ENCODE results near the gene ATG7.
"Not testable (repeated sequence)": the region's sequence is repeated elsewhere in the genome, so short reads cannot be mapped to it uniquely, and the experiment has no call there.

Gene ATG7

GRCh38 chr3:11329777-11330176 lies 57.6 kb downstream of the ATG7 start:
- in situ Hi-C loops (cut with MboI; ENCODE audit: low pct_unique_long_range_greater_than_20kb, low sequenced_read_pairs, unreplicated experiment), result loop anchor here (25.0 kb wide), 1 partner anchor 92 kb away; no protein-coding TSS in a partner anchor
- no peak for DNase-seq (ENCODE audit: low spot score)
- TF ChIP-seq, protein P1, sequence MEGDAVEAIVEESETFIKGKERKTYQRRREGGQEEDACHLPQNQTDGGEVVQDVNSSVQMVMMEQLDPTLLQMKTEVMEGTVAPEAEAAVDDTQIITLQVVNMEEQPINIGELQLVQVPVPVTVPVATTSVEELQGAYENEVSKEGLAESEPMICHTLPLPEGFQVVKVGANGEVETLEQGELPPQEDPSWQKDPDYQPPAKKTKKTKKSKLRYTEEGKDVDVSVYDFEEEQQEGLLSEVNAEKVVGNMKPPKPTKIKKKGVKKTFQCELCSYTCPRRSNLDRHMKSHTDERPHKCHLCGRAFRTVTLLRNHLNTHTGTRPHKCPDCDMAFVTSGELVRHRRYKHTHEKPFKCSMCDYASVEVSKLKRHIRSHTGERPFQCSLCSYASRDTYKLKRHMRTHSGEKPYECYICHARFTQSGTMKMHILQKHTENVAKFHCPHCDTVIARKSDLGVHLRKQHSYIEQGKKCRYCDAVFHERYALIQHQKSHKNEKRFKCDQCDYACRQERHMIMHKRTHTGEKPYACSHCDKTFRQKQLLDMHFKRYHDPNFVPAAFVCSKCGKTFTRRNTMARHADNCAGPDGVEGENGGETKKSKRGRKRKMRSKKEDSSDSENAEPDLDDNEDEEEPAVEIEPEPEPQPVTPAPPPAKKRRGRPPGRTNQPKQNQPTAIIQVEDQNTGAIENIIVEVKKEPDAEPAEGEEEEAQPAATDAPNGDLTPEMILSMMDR (IDR thresholded peaks at IDR 0.05; ENCODE audit: extremely low read depth, insufficient read depth, missing control alignments), result no peak

DNA sequence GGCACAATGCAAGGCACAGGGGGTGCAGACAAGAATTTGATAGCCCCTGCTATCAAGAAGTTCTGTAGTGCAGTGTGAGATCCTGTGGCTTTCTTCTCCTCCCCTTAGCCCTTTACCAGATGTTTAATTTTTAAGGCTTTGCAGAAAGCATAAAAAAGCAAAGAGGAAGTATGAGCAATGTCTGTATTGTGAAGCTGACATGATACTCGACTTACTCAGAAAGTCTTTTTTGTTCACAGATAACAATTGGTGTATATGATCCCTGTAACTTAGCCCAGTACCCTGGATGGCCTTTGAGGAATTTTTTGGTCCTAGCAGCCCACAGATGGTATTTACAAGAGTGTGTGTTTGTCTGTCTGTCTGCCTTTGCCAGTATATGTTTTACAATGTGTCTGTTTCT lies 58.9 kb downstream of the ATG7 start:
- TF ChIP-seq, protein P1 (IDR thresholded peaks at IDR 0.05; ENCODE audit: extremely low read depth, insufficient read depth, missing control alignments), result no peak
- in situ Hi-C loops (cut with MboI; ENCODE audit: low pct_unique_long_range_greater_than_20kb, low sequenced_read_pairs, unreplicated experiment), result loop anchor here (25.0 kb wide), 1 partner anchor 94 kb away; no protein-coding TSS in a partner anchor
- DNase-seq (ENCODE audit: low spot score), result no peak

DNA sequence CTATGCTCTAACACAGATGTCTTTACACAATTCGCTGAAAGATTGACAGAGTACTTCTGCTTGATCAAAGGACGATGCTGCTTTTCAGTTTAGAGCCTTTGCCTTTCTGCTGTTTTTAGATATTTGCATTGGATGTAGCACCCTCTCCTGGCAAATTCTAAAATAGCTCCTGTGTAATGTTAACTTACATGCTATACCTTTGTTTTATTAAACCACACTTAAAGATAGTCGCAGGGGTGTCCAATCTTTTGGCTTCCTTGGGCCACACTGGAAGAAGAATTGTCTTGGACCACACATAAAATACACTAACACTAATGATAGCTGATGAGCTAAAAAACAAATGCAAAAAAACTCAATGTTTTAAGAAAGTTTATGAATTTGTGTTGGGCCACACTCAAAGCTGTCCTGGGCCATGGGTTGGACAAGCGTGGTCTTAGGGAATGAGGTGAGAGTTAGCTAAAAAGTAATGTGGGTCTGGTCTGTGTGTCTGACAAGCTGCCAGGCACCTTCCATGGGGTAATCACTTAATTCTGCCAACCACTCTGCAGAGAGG lies 62.9 kb downstream of the ATG7 start:
- DNase-seq (ENCODE audit: low spot score), result peak; percentile 66
- TF ChIP-seq, protein P1 (IDR thresholded peaks at IDR 0.05; ENCODE audit: extremely low read depth, insufficient read depth, missing control alignments), result peak; percentile 61
- in situ Hi-C loops (cut with MboI; ENCODE audit: low pct_unique_long_range_greater_than_20kb, low sequenced_read_pairs, unreplicated experiment), result loop anchor here (25.0 kb wide), 1 partner anchor 98 kb away; no protein-coding TSS in a partner anchor

DNA sequence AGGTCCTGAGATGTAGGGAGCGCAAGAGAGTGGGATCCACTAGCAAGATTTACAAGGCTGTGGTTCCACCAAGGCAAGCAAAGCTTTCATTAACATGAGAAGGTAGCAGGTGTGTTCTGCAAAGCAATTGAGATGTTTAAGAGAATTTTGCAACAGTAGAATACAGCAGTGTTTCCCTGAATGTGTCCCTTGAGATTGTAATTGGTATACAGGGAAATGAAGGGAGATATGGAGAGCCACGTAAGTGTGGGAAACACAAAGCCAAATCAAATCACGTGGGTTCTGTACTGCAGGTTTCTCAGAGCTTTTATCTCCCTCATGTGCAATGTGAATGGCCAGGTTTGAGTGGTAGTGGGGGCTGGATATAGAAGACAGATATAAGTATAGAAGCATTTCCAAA lies 67.3 kb downstream of the ATG7 start:
- DNase-seq (ENCODE audit: low spot score), result no peak
- TF ChIP-seq, protein P1 (IDR thresholded peaks at IDR 0.05; ENCODE audit: extremely low read depth, insufficient read depth, missing control alignments), result no peak
- in situ Hi-C loops (cut with MboI; ENCODE audit: low pct_unique_long_range_greater_than_20kb, low sequenced_read_pairs, unreplicated experiment), result loop anchor here (25.0 kb wide), 1 partner anchor 102 kb away; no protein-coding TSS in a partner anchor

- in situ Hi-C loops (cut with MboI; ENCODE audit: low pct_unique_long_range_greater_than_20kb, low sequenced_read_pairs, unreplicated experiment), result loop anchor here (25.0 kb wide), 1 partner anchor 109 kb away; no protein-coding TSS in a partner anchor
- TF ChIP-seq, protein P1 (IDR thresholded peaks at IDR 0.05; ENCODE audit: extremely low read depth, insufficient read depth, missing control alignments), result no peak
- DNase-seq (ENCODE audit: low spot score), result no peak
These were observed 74.2 kb downstream of the ATG7 start for GRCh38 chr3:11346416-11346815.

- in situ Hi-C loops (cut with MboI; ENCODE audit: low pct_unique_long_range_greater_than_20kb, low sequenced_read_pairs, unreplicated experiment), result loop anchor here (25.0 kb wide), 1 partner anchor 112 kb away; no protein-coding TSS in a partner anchor
- not testable (repeated sequence) for DNase-seq (ENCODE audit: low spot score)
These were observed 76.7 kb downstream of the ATG7 start for GRCh38 chr3:11348877-11349276.

DNA sequence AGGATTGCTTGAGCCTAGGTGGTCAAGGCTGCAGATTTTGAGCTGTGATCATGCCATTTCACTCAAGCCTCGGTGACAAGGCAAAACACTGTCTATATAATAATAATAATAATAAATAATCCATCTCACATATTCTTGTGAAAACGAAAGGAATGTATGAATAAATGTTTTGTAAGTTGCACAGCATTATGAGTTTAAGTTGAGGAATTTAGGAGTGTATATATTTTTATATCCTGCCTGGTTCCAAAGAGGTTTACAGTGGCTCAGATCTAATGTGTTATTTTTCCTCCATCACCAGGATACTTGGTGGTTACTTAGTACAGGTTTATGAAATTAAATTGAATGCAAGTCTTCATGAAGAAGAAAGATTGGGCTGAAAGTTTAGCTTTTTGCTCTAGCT lies 77.2 kb downstream of the ATG7 start:
- TF ChIP-seq, protein P1 (IDR thresholded peaks at IDR 0.05; ENCODE audit: extremely low read depth, insufficient read depth, missing control alignments), result no peak
- no peak for DNase-seq (ENCODE audit: low spot score)
- in situ Hi-C loops (cut with MboI; ENCODE audit: low pct_unique_long_range_greater_than_20kb, low sequenced_read_pairs, unreplicated experiment), result loop anchor here (25.0 kb wide), 1 partner anchor 112 kb away; no protein-coding TSS in a partner anchor
